SK-N-SH treated with all-trans-retinoic acid at 6 μM for 48 hours (cell line): Measurements from ENCODE around the gene WDR88.

Source experiments
- ARNTL ChIP-seq: fragments of 450-650 bp; formaldehyde crosslinking; IDR thresholded peaks from 2 replicates; pipeline ENCODE4 v1.5.0; 2020; ENCODE audit warnings: low read depth, mild to moderate bottlenecking, moderate library complexity, borderline replicate concordance
- BACH2 ChIP-seq: fragments of 250-450 bp; sonication (Bioruptor Pico); IDR thresholded peaks from 2 replicates; pipeline ENCODE4 v1.9.0; 2021; ENCODE audit warnings: mild to moderate bottlenecking, borderline replicate concordance
- CREB5 ChIP-seq: fragments of 250-450 bp; sonication (Bioruptor Pico); IDR thresholded peaks from 2 replicates; pipeline ENCODE4 v1.5.1; 2020; ENCODE audit warnings: low read depth, mild to moderate bottlenecking, moderate library complexity
- OSR1 ChIP-seq: fragments of 250-450 bp; sonication (Bioruptor Pico); IDR thresholded peaks from 2 replicates; pipeline ENCODE4 v1.8.0; 2022; ENCODE audit warnings: moderate library complexity, mild to moderate bottlenecking, inconsistent platforms
- TCF4 ChIP-seq: fragments of 250-450 bp; sonication (Bioruptor Pico); IDR thresholded peaks from 2 replicates; pipeline ENCODE4 v1.8.0; 2021; ENCODE audit warnings: mild to moderate bottlenecking, moderate library complexity, borderline replicate concordance
- ZNF565 ChIP-seq: fragments of 450-650 bp; formaldehyde crosslinking; conservative IDR thresholded peaks from 2 replicates; pipeline ENCODE4 v1.5.0; 2020; ENCODE audit warnings: low read depth, mild to moderate bottlenecking, moderate library complexity
- ZNF8 ChIP-seq: fragments of 450-650 bp; formaldehyde crosslinking; IDR thresholded peaks from 2 replicates; pipeline ENCODE4 v1.5.0; 2020; ENCODE audit warnings: mild to moderate bottlenecking, moderate library complexity

GRCh38 chr19:33129901-33130300, 2.0 kb upstream of the WDR88 start:
- TF ChIP-seq TCF4 (CRISPR knock-in tag) (no peak), ARNTL (CRISPR knock-in tag) (no peak), CREB5 (no peak), ZNF565 (no peak), ZNF8 (no peak), BACH2 (CRISPR knock-in tag) (no peak), OSR1 (CRISPR knock-in tag) (no peak)
